Measurements from ENCODE around the gene GRIP2.

Gene GRIP2

GRCh38 chr3:14561051-14561960, 21.2 kb upstream of the GRIP2 start:
- DNase-seq, result no peak

- DNase-seq, result no peak
Measured at GRCh38 chr3:14560110-14560509, 20.0 kb upstream of the GRIP2 start.

- no peak for DNase-seq
Measured at GRCh38 chr3:14558029-14558428, 17.9 kb upstream of the GRIP2 start.

- no peak for DNase-seq
Measured at GRCh38 chr3:14555835-14556234, 15.7 kb upstream of the GRIP2 start.

GRCh38 chr3:14554715-14555114, 14.6 kb upstream of the GRIP2 start:
- no peak for DNase-seq

- no peak for DNase-seq
Measured at GRCh38 chr3:14553871-14554270, 13.7 kb upstream of the GRIP2 start.

- no peak for DNase-seq
Measured at GRCh38 chr3:14552717-14553116, 12.6 kb upstream of the GRIP2 start.

- no peak for DNase-seq
Measured at GRCh38 chr3:14552041-14552648, 12.0 kb upstream of the GRIP2 start.

GRCh38 chr3:14550651-14551611, 10.8 kb upstream of the GRIP2 start:
- peak; percentile 65 to 73 for DNase-seq

GRCh38 chr3:14550181-14550580, 10.0 kb upstream of the GRIP2 start:
- no peak for DNase-seq

GRCh38 chr3:14549256-14549919, 9.2 kb upstream of the GRIP2 start:
- DNase-seq, result no peak

- DNase-seq, result no peak
Measured at GRCh38 chr3:14548321-14548729, 8.2 kb upstream of the GRIP2 start.

GRCh38 chr3:14547693-14548092, 7.6 kb upstream of the GRIP2 start:
- no peak for DNase-seq

- DNase-seq, result no peak
Measured at GRCh38 chr3:14546041-14546440, 5.9 kb upstream of the GRIP2 start.

GRCh38 chr3:14545251-14545635, 5.1 kb upstream of the GRIP2 start:
- no peak for DNase-seq

GRCh38 chr3:14544282-14545250, 4.4 kb upstream of the GRIP2 start:
- no peak for DNase-seq

GRCh38 chr3:14543446-14543845, 3.3 kb upstream of the GRIP2 start:
- no peak for DNase-seq

- DNase-seq, result no peak
Measured at GRCh38 chr3:14542656-14543055, 2.5 kb upstream of the GRIP2 start.

GRCh38 chr3:14541646-14542045, 1.5 kb upstream of the GRIP2 start:
- no peak for DNase-seq

GRCh38 chr3:14540821-14541385, 761 bp upstream of the GRIP2 start:
- no peak for DNase-seq

- no peak for DNase-seq
Measured at GRCh38 chr3:14539384-14539741, 779 bp downstream of the GRIP2 start.

All from cerebellar nuclear complex (tissue), 1 donor.